B cell (primary cell): ENCODE measurements around the gene ZNF25.

Source experiments
- EZH2 ChIP-seq: IDR thresholded peaks from 2 replicates; pipeline ENCODE4 v1.6.1; 2012; ENCODE audit warnings: borderline replicate concordance, low read depth, mild to moderate bottlenecking, moderate library complexity, low read length; ENCODE audit not compliant: insufficient read depth, poor library complexity, severe bottlenecking
- TF ChIP-seq, protein P1 (sequence below): fragments of 200-600 bp; IDR thresholded peaks from one replicate; pipeline ENCODE4 v1.8.0; 2022; ENCODE audit warnings: antibody characterized with exemption, mild to moderate bottlenecking

DNA sequence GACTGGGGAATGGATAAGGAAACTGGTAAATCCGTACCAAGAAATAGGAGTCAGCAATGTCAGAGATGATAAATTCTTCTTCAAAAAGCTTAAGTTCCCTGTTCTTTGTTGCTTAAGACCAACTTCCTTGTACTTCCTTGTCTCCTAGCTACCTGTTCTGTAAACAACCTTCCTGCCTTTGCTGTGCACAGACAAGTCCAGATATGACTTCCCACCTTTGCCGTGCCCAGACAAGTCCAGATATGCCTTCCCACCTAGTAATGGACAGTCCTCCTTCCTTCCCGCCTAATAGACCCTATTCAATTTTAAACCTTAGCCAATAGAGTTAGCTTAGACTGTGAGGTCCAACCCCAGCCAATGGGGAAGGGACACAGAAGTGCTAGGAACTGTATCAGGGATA is 31.5 kb upstream of the ZNF25 start:
- TF ChIP-seq, protein P1, sequence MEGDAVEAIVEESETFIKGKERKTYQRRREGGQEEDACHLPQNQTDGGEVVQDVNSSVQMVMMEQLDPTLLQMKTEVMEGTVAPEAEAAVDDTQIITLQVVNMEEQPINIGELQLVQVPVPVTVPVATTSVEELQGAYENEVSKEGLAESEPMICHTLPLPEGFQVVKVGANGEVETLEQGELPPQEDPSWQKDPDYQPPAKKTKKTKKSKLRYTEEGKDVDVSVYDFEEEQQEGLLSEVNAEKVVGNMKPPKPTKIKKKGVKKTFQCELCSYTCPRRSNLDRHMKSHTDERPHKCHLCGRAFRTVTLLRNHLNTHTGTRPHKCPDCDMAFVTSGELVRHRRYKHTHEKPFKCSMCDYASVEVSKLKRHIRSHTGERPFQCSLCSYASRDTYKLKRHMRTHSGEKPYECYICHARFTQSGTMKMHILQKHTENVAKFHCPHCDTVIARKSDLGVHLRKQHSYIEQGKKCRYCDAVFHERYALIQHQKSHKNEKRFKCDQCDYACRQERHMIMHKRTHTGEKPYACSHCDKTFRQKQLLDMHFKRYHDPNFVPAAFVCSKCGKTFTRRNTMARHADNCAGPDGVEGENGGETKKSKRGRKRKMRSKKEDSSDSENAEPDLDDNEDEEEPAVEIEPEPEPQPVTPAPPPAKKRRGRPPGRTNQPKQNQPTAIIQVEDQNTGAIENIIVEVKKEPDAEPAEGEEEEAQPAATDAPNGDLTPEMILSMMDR: no peak
- no peak for TF ChIP-seq EZH2
